Adipocyte (in vitro differentiated cells): Measurements from ENCODE around the gene RAB40C.

Experiments
- DNase-seq: peaks from one replicate; pipeline ENCODE4 v3.0.0-alpha.2; 2015; ENCODE audit warnings: low read depth
- H3K27me3 ChIP-seq: replicated peaks from 2 replicates; pipeline ENCODE4 v1.7.0; 2013; ENCODE audit warnings: mild to moderate bottlenecking, low read length, moderate library complexity; ENCODE audit not compliant: control insufficient read depth, insufficient read depth
- H3K36me3 ChIP-seq: 2 replicates; pipeline ENCODE4 v1.7.0; 2013; ENCODE audit warnings: low read length, mild to moderate bottlenecking, moderate library complexity; ENCODE audit not compliant: control insufficient read depth, insufficient read depth, severe bottlenecking
- H3K4me1 ChIP-seq: 2 replicates; pipeline ENCODE4 v1.7.0; 2013; ENCODE audit warnings: mild to moderate bottlenecking, low read length, moderate library complexity; ENCODE audit not compliant: control insufficient read depth, insufficient read depth
- H3K4me3 ChIP-seq: 2 replicates; pipeline ENCODE4 v1.7.0; 2013; ENCODE audit warnings: mild to moderate bottlenecking, low read length, moderate library complexity
- H3K9ac ChIP-seq: 2 replicates; pipeline ENCODE4 v1.7.0; 2013; ENCODE audit warnings: mild to moderate bottlenecking, low read length, moderate library complexity
- H3K9me3 ChIP-seq: 2 replicates; pipeline ENCODE4 v1.7.0; 2013; ENCODE audit warnings: mild to moderate bottlenecking, low read length, moderate library complexity; ENCODE audit not compliant: control insufficient read depth

Gene RAB40C

GRCh38 chr16:610513-611381 lies 20.9 kb downstream of the RAB40C start:
- H3K9ac ChIP-seq, result no peak overlapping the region
- H3K27me3 ChIP-seq, result no peaks in the 10 kb centered on the region
- peak; percentile 50 for DNase-seq
- H3K36me3 ChIP-seq, result no peaks in the 10 kb centered on the region
- no peaks in the 10 kb centered on the region for H3K4me1 ChIP-seq
- H3K4me3 ChIP-seq, result no peak overlapping the region
- H3K9me3 ChIP-seq, result no peaks in the 10 kb centered on the region

- no peaks in the 10 kb centered on the region for H3K4me1 ChIP-seq
- H3K9me3 ChIP-seq, result no peaks in the 10 kb centered on the region
- H3K36me3 ChIP-seq, result no peaks in the 10 kb centered on the region
- H3K9ac ChIP-seq, result no peak overlapping the region
- DNase-seq, result no peak
- no peaks in the 10 kb centered on the region for H3K27me3 ChIP-seq
- no peak overlapping the region for H3K4me3 ChIP-seq
Observed at GRCh38 chr16:615122-615521, 25.3 kb downstream of the RAB40C start.

- peaks cover 5% of the 10 kb centered on the region for H3K4me1 ChIP-seq
- H3K4me3 ChIP-seq, result no peak overlapping the region
- no peaks in the 10 kb centered on the region for H3K9me3 ChIP-seq
Observed at GRCh38 chr16:616733-617586, 27.1 kb downstream of the RAB40C start.

DNA sequence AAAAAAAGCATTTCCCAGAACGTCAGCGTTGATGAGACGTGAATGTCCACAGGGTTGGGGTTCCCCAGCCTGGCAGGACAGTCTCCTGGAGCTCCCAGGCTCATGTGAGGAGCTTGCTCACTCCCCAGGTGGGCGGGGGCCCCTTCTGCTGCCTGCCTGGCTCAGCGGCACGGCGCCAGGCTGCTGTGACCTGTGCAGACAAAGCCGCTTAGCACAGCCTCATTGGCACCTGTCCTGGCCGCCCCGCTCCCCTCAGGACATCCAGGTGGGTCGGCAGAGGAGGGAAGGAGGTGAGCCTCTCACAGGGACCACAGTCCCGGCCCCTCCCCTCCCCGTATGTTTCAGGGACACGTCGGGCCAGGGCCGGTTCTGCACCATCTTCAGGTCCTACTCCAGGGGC lies 28.0 kb downstream of the RAB40C start:
- H3K36me3 ChIP-seq, result no peaks in the 10 kb centered on the region
- peaks cover 10% of the 10 kb centered on the region for H3K4me1 ChIP-seq
- H3K27me3 ChIP-seq, result no peaks in the 10 kb centered on the region
- H3K9ac ChIP-seq, result no peak overlapping the region
- no peak overlapping the region for H3K4me3 ChIP-seq
- DNase-seq, result no peak
- H3K9me3 ChIP-seq, result no peaks in the 10 kb centered on the region

More at GRCh38 chr16:616733-617586, 27.1 kb downstream of the RAB40C start:
- no peak for DNase-seq
- Histone ChIP-seq H3K36me3 (no peaks in the 10 kb centered on the region), H3K27me3 (no peaks in the 10 kb centered on the region), H3K9ac (no peak overlapping the region)

DNA sequence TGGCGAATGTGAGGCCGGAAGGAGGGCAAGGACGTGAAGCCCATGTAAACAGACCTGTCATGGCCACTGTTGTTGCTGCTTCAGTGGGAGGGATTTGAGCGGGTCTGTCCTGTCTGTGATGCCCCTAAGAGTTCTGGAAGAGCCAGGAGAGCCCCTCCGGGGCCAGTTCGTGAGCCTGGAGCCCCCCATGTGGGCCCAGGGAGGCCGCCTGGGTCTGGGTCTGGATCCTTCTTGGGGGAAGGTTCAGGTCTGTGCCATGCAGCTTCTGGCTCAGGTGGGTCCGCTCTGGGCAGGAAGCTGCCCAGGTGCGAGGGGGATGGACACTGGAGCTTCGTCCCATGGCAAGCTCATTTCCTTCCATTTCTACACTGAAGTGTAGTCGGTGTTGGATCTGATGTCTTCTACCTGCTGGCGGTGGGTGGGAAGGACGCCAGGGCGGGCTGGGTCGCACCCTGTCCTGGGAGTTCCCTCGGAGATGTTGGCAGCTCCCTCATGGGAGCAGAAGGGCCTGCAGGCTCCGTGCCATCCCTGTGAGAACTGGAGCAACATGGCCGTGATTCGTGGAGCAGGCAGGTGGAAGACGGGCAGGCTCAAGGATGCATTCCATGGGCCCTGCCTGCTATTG lies 29.7 kb downstream of the RAB40C start:
- Histone ChIP-seq H3K4me1 (peaks cover 10% of the 10 kb centered on the region), H3K9me3 (no peaks in the 10 kb centered on the region), H3K9ac (no peak overlapping the region), H3K36me3 (peaks cover 3% of the 10 kb centered on the region), H3K27me3 (no peaks in the 10 kb centered on the region), H3K4me3 (no peak overlapping the region)
- DNase-seq, result no peak

DNA sequence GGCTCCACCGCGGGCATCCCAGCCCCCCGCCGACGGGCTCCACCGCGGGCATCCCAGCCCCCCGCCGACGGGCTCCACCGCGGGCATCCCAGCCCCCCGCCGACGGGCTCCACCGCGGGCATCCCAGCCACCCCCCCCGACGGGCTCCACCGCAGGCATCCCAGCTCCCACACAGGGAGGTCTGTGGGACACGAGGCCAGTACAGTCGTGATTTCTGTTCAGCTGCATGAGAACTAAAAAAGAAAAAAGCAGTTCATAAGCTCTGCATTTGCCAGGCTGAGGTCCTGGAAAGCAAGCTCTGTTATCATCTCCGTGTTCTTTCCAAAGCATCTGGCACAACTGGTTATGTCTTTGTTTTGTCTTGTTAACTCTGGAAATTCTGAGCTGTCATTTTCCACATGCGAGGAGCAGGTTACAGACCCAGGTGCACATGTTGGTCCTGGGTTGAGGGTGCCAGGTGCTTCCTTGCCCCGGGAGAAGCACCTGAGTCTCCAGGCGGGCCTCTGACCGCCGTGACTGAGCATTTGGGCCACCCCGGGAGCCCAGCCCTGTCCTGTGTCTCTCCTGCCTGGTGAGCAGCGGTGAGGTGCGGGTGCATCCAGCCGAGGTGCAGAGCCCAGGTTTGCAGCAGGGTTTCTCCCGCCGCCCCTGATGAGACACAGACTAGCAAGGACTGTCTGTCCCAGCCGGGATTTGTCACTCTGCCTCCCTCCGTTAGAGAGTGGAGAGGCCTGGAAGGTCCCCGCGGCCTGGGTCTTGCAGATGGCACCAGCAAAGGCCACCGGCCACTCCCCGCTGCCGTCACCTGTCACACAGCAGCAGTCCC lies 31.0 kb downstream of the RAB40C start:
- Histone ChIP-seq H3K36me3 (peaks cover 3% of the 10 kb centered on the region), H3K9ac (no peak overlapping the region), H3K4me3 (no peak overlapping the region), H3K9me3 (no peaks in the 10 kb centered on the region), H3K4me1 (peaks cover 10% of the 10 kb centered on the region), H3K27me3 (no peaks in the 10 kb centered on the region)
- no peak for DNase-seq

DNA sequence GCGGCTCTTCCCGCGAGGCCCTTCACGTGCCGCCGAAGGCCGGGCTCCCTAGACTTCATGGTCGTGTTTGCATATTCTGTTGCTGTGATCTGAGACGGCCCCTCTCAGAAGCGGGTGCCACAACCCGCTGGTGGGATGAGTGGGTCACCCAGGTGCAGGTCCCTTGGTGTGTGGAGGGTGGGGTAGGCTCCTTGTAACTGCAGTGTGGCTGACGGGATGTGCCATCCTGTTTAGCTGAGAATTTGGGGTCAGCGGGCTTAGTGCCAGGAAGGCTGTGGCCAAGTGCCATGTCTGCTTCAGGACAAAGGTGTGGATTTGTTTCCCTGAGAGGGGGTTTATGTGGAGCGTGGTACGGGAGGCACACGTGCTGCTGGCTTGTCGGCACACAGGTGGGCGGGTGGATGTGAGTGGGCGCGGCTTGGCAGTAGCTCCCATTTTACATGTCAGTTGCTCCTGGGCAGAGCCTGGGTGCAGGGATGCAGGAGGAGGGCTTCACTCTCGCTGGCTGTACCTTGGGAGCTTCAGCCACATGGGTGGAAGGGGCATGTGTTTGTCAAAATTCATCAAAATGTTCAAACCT lies 31.8 kb downstream of the RAB40C start:
- H3K36me3 ChIP-seq, result peaks cover 3% of the 10 kb centered on the region
- no peak overlapping the region for H3K4me3 ChIP-seq
- peaks cover 15% of the 10 kb centered on the region for H3K4me1 ChIP-seq
- DNase-seq, result no peak
- H3K9me3 ChIP-seq, result no peaks in the 10 kb centered on the region
- no peaks in the 10 kb centered on the region for H3K27me3 ChIP-seq
- no peak overlapping the region for H3K9ac ChIP-seq

DNA sequence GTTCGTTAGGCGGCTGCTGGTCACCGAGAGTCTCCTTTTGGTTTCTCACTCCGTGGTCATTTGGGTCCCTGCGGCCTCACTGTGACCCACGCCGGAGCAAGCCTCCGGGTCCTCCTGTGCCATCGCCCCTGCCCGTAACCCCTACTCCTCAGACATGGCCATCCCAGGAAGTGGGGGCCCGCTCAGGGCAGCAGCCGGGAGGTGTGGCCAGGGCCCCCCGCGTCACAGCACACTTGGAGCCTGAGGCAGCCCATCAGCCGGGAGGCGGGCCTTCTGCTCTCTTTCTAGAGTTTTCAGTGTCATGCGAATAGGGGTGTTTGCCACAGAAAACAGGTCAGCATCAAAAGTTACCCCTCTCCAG lies 33.0 kb downstream of the RAB40C start:
- H3K27me3 ChIP-seq, result no peaks in the 10 kb centered on the region
- peaks cover 24% of the 10 kb centered on the region for H3K4me1 ChIP-seq
- H3K4me3 ChIP-seq, result peak overlapping the region; percentile 27
- no peak for DNase-seq
- no peaks in the 10 kb centered on the region for H3K9me3 ChIP-seq
- H3K9ac ChIP-seq, result peak overlapping the region; percentile 46
- H3K36me3 ChIP-seq, result peaks cover 8% of the 10 kb centered on the region

DNA sequence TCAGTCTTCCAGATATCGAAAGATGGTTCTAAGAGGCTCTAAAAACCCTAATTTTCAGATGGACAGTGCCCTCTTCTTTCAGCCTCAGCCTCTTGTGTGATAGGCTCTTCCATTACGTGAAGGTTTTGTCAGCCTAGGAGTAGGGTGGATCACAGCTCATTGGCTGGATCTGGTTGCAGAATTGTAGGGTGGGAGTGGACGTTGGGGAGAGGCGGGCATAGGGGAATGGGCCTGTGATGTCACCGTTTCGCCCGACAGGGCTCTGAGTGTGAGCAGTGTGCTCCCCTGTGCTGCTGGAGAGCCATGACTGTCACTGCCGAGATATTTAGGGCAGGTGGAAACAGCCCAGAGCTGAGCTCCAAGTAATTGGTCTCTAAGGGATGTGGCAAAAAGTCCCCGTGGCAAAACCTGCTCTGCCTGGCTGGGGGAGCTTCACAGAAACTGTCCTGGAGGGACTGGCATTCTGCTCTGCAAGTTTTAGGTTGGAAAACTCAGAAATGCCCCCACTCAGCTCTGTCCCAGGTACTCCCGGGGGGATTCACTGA lies 34.7 kb downstream of the RAB40C start:
- no peak overlapping the region for H3K9ac ChIP-seq
- no peaks in the 10 kb centered on the region for H3K27me3 ChIP-seq
- no peak for DNase-seq
- no peaks in the 10 kb centered on the region for H3K9me3 ChIP-seq
- no peak overlapping the region for H3K4me3 ChIP-seq
- H3K4me1 ChIP-seq, result peaks cover 24% of the 10 kb centered on the region
- peaks cover 11% of the 10 kb centered on the region for H3K36me3 ChIP-seq
